ENCODE data around the gene SPG11.

- TF ChIP-seq CTCF (IDR thresholded peaks at IDR 0.05) (no peak), POLR2A (IDR thresholded peaks at IDR 0.05) (no peak), POLR2AphosphoS5 (IDR thresholded peaks at IDR 0.05) (no peak)
Observed at GRCh38 chr15:44656913-44657312, 6.5 kb downstream of the SPG11 start.
